ENCODE data around the gene ATP5F1A.

- TF ChIP-seq CTCF (IDR thresholded peaks at IDR 0.05; ENCODE audit: low read depth, low read length, missing input control) = no peak
- TF ChIP-seq GABPA (IDR thresholded peaks at IDR 0.05 in 1 of 2, conservative IDR thresholded peaks at IDR 0.05 in 1 of 2) = no peak
- no peak for TF ChIP-seq ATF3 (IDR thresholded peaks at IDR 0.05)
Measured at GRCh38 chr18:46034230-46034629, 63.9 kb downstream of the ATP5F1A start.

Measured in liver (tissue), 3 donors.